CD8-positive, alpha-beta memory T cell (primary cell): ENCODE measurements around the gene ETV6. TPM values are rescaled to one million over a fixed set of nuclear protein-coding genes. Genes with fewer than 3 reads are reported as not detected.

ENCODE experiments used
- CTCF ChIA-PET: fragments of 350-600 bp; sonication (Branson Sonifier 250); formaldehyde crosslinking; loops from one replicate; lab custom pipeline; 2021; ENCODE audit warnings: antibody characterized with exemption; lab: Charles Lee
- POLR2A ChIA-PET: fragments of 350-600 bp; sonication (Branson Sonifier 250); formaldehyde crosslinking; loops from one replicate; lab custom pipeline; 2021; ENCODE audit warnings: antibody characterized with exemption; lab: Charles Lee
- DNase-seq, 5 donors: peaks; one replicate each; pipeline versions ENCODE4 v3.0.0 to v3.0.0-alpha.2; 2020 to 2022; ENCODE audit warnings: mixed read lengths in 1 of 5
- H3K27ac ChIP-seq: one replicate; pipeline ENCODE4 v1.7.0; 2013; ENCODE audit warnings: low read depth, mild to moderate bottlenecking, low read length, moderate library complexity
- H3K27me3 ChIP-seq: 2 replicates; pipeline ENCODE4 v1.7.0; 2013; ENCODE audit warnings: low read length, mild to moderate bottlenecking; ENCODE audit not compliant: insufficient read depth, poor library complexity, severe bottlenecking
- H3K36me3 ChIP-seq: 2 replicates; pipeline ENCODE4 v1.7.0; 2013; ENCODE audit warnings: mild to moderate bottlenecking, low read length, moderate library complexity; ENCODE audit not compliant: insufficient read depth
- H3K4me1 ChIP-seq: 2 replicates; pipeline ENCODE4 v1.7.0; 2013; ENCODE audit warnings: mild to moderate bottlenecking, low read length, moderate library complexity; ENCODE audit not compliant: insufficient read depth
- H3K4me3 ChIP-seq: 2 replicates; pipeline ENCODE4 v1.7.0; 2013; ENCODE audit warnings: mild to moderate bottlenecking, low read length
- H3K9me3 ChIP-seq: 2 replicates; pipeline ENCODE4 v1.7.0; 2013; ENCODE audit warnings: mild to moderate bottlenecking, low read length
- H3K27ac Mint-ChIP-seq, 8 donors: one replicate each; pipeline ENCODE4 v1.8.0; 2020 to 2021; ENCODE audit warnings: mixed read lengths in 8 of 8, mild to moderate bottlenecking in 6 of 8, inconsistent platforms in 3 of 8, moderate library complexity in 3 of 8
- H3K27me3 Mint-ChIP-seq, 2 donors: one replicate each; pipeline ENCODE4 v1.8.0; 2020 to 2021; ENCODE audit warnings: mixed read lengths in 2 of 2, mild to moderate bottlenecking in 1 of 2, moderate library complexity in 1 of 2
- H3K36me3 Mint-ChIP-seq, 3 donors: one replicate each; pipeline ENCODE4 v1.8.0; 2020 to 2021; ENCODE audit warnings: mixed read lengths in 3 of 3, inconsistent platforms in 1 of 3, mild to moderate bottlenecking in 1 of 3
- H3K4me1 Mint-ChIP-seq, 3 donors: one replicate each; pipeline ENCODE4 v1.8.0; 2020 to 2021; ENCODE audit warnings: mixed read lengths in 3 of 3, inconsistent platforms in 1 of 3, mild to moderate bottlenecking in 1 of 3
- H3K4me3 Mint-ChIP-seq, 7 donors: one replicate each; pipeline ENCODE4 v1.8.0; 2020 to 2021; ENCODE audit warnings: mixed read lengths in 7 of 7, mild to moderate bottlenecking in 6 of 7, moderate library complexity in 4 of 7, inconsistent platforms in 2 of 7
- H3K9me3 Mint-ChIP-seq, 5 donors: one replicate each; pipeline ENCODE4 v1.8.0; 2020 to 2022; ENCODE audit warnings: mixed read lengths in 5 of 5, mild to moderate bottlenecking in 3 of 5, moderate library complexity in 2 of 5, inconsistent platforms in 1 of 5
- polyA plus RNA-seq: library from polyadenylated mRNA; unstranded; fragments of 300-500 nt; fragmentation: Illumina TruSeq; gene quantifications from one replicate; pipeline ENCODE4 v1.2.3, GENCODE V29; 2021
- total RNA-seq, 2 experiments: library from RNA; stranded (reverse); gene quantifications; one replicate each; pipeline ENCODE4 v1.2.3, GENCODE V29; 2021

Gene ETV6
- total and polyA plus RNA-seq, 3 experiments from 2014 or later = 6.0 to 51.5 (median 49.3) TPM

DNA sequence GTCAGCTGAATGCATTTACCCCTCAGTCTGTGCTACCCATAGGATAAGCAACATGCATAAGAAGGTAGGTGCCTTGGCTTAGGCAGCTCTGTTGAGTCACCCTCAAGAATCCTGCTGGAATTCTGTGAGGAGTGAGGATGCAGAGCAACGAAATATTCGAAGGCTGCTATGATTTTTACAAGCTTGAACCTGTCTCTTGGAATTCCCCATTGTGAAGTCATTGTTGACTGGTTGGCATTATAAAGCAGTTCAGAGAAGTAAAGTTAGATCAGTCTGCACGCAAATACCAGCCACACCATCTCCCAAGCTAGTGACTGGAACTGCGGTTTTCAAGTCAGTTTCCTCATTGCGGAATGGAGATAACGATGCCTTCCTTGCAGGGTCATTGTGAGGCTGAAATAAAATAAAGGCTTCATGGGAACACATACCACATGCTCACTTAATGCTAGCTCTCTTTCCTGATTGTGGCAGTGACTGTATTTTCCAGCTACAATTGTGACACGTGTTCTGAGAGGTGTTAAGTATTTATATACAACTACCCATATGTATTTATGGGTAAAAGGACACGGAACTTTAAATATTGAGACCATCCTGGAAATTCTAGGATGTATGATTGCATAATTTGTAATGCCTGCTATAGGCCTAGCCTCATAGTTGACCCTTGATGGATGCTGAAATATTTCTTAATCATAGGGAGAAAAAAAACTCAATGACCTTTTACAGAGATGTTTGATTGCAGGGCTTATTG, 96.7 kb downstream of the ETV6 start:
- POLR2A ChIA-PET = no interaction called here
- H3K4me1 Mint-ChIP-seq = peaks cover 8 to 30% (median 24%) of the 10 kb centered on the region in 3 donors

DNA sequence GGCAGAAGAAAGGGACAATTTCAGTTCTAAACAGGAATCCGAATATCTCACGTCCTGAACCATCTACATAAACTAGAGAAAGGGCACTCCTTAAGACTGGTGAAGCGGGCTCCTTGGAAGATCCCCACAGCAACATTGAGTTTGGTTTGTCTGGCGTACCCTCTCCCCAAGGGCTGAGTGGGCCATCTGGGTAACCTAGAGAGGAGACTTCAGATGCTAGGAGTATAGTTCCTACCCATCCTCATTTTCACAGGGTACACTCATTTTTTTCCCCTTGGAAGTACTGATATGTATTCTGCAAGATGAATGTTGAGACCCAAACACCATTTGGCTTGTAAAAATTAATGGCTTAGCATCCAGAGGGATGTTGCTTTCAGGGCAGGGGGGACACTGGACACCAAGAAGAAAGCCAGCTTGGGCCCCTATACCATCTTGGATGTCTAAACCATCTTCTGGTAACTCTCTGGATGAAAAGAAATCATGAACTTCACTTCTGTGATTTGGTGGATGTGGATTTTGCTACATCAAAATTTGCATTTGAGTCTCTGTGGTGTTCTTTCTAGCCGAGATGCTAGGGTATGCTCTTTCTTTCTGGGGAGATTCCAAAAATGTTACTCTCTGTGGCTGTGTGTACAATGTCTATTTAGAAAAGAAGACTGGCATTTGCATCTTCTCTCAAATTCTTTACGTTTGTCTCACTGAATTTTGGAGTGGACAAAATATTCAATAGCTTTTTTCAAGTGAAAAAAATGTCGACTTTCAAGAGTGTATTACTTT, 97.7 kb downstream of the ETV6 start:
- no peak overlapping the region for H3K4me3 Mint-ChIP-seq
- CTCF ChIA-PET = no interaction called here
- Histone ChIP-seq H3K4me3 (no peak overlapping the region), H3K4me1 (no peaks in the 10 kb centered on the region), H3K36me3 (no peaks in the 10 kb centered on the region), H3K9me3 (no peaks in the 10 kb centered on the region), H3K27me3 (no peaks in the 10 kb centered on the region), H3K27ac (no peak overlapping the region)
- peaks cover 3 to 25% (median 19%) of the 10 kb centered on the region in 3 donors for H3K4me1 Mint-ChIP-seq
- no peaks in the 10 kb centered on the region for H3K9me3 Mint-ChIP-seq
- H3K36me3 Mint-ChIP-seq = peaks cover 0 to 14% (median 11%) of the 10 kb centered on the region in 3 donors
- no peaks in the 10 kb centered on the region for H3K27me3 Mint-ChIP-seq
- POLR2A ChIA-PET = no interaction called here
- no peak overlapping the region for H3K27ac Mint-ChIP-seq
- DNase-seq = no peak

More for the DNA sequence above, 96.7 kb downstream of the ETV6 start:
- no peak overlapping the region for H3K27ac ChIP-seq
- no peak overlapping the region for H3K4me3 ChIP-seq
- H3K27me3 Mint-ChIP-seq = no peaks in the 10 kb centered on the region
- DNase-seq = no peak
- no peak overlapping the region for H3K4me3 Mint-ChIP-seq
- no peaks in the 10 kb centered on the region for H3K9me3 Mint-ChIP-seq
- H3K36me3 Mint-ChIP-seq = peaks cover 0 to 9% (median 3%) of the 10 kb centered on the region in 3 donors
- no peaks in the 10 kb centered on the region for H3K9me3 ChIP-seq
- H3K27ac Mint-ChIP-seq = no peak overlapping the region
- CTCF ChIA-PET = no interaction called here
- no peaks in the 10 kb centered on the region for H3K27me3 ChIP-seq
- no peaks in the 10 kb centered on the region for H3K36me3 ChIP-seq
- H3K4me1 ChIP-seq = no peaks in the 10 kb centered on the region

DNA sequence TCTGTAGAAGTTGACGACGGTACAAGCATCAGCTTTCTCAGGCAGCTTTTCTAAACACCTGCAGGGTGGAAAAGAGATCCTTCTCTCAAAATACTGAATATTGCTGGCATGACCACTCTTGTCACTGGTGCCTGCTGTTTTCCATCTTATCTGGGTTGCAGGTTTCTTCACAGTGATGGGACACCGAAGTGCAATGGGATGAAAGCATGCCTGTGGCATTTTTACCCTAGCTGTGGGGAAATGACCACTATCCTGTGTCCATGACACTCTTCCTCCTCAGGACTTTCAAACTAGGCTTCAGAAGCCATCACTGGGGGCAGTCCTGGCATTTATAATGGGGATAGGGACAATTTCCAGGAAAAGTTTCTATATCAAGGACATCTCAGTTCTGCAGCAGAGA, 98.5 kb downstream of the ETV6 start:
- CTCF ChIA-PET = no interaction called here
- H3K36me3 Mint-ChIP-seq = peaks cover 0 to 18% (median 15%) of the 10 kb centered on the region in 3 donors

DNA sequence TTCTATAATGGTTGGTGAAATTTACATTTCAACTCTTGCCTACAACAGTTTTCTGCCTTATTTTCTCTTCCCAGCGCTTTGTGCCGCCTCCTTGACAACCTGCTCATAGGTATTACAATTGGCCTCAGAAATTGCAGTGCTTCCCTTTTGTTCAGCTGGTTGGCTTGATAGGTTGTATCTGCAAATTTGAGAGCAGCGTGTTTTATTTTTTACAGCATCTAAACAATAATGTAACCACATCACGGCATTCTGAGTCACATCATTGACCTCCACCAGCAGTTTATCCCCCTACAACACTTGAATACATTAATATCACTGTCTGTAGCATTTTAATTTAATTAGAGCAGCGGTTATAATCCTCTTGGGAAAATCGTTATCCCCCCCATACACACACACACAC, 99.4 kb downstream of the ETV6 start:
- H3K27ac ChIP-seq = no peak overlapping the region
- Mint-ChIP-seq H3K4me1 (peaks cover 1 to 20% (median 19%) of the 10 kb centered on the region in 3 donors), H3K27ac (no peak overlapping the region), H3K36me3 (peaks cover 0 to 24% (median 19%) of the 10 kb centered on the region in 3 donors), H3K4me3 (no peak overlapping the region), H3K27me3 (no peaks in the 10 kb centered on the region), H3K9me3 (no peaks in the 10 kb centered on the region)
- no peaks in the 10 kb centered on the region for H3K27me3 ChIP-seq
- ChIA-PET POLR2A (no interaction called here), CTCF (no interaction called here)
- H3K4me1 ChIP-seq = no peaks in the 10 kb centered on the region
- H3K4me3 ChIP-seq = no peak overlapping the region
- H3K9me3 ChIP-seq = no peaks in the 10 kb centered on the region
- no peak for DNase-seq
- H3K36me3 ChIP-seq = no peaks in the 10 kb centered on the region

More for the DNA sequence above, 98.5 kb downstream of the ETV6 start:
- Mint-ChIP-seq H3K27me3 (no peaks in the 10 kb centered on the region), H3K4me3 (no peak overlapping the region), H3K4me1 (peaks cover 3 to 25% (median 19%) of the 10 kb centered on the region in 3 donors), H3K27ac (peak overlapping the region in 1 of 8 donors; percentile 27), H3K9me3 (no peaks in the 10 kb centered on the region)
- no peak for DNase-seq
- Histone ChIP-seq H3K4me1 (no peaks in the 10 kb centered on the region), H3K27ac (no peak overlapping the region), H3K4me3 (no peak overlapping the region), H3K36me3 (no peaks in the 10 kb centered on the region), H3K27me3 (no peaks in the 10 kb centered on the region), H3K9me3 (no peaks in the 10 kb centered on the region)
- POLR2A ChIA-PET = no interaction called here

DNA sequence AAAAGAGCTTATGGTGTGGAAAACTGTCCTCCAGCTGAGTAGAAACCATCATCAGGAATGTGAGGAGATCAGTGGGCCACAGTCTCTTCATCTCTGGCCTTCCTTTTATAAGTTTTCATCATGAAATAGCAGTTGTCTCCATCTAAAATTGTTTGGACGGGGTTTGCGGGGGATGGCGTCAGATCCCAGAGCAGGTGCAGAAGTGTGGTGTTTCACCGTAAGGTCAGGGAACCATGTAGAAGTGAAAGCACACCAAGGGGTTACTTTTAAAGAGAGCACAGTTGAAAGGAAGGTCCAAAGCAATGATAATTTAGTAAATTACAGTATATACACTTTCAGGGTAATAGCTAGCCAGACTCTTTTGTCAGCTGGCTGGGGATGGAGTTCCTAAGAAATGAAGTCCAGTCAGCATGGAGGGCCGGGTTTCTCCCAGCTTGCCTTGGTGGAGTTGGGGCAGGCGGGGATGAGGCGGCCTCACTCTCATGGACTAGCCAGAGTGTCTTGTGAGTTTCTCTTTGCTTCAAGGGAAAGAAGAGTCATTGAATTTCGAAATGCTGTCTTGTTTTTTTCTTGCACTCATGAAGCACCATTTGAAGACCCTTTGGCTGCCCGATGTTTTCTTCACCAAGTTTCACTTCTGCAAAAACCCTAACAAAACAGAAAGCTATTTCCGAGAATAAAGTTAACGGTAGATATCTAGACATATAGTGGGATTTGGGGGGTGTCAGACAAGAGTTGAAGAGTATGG, 100.6 kb downstream of the ETV6 start:
- H3K27ac Mint-ChIP-seq = no peak overlapping the region

DNA sequence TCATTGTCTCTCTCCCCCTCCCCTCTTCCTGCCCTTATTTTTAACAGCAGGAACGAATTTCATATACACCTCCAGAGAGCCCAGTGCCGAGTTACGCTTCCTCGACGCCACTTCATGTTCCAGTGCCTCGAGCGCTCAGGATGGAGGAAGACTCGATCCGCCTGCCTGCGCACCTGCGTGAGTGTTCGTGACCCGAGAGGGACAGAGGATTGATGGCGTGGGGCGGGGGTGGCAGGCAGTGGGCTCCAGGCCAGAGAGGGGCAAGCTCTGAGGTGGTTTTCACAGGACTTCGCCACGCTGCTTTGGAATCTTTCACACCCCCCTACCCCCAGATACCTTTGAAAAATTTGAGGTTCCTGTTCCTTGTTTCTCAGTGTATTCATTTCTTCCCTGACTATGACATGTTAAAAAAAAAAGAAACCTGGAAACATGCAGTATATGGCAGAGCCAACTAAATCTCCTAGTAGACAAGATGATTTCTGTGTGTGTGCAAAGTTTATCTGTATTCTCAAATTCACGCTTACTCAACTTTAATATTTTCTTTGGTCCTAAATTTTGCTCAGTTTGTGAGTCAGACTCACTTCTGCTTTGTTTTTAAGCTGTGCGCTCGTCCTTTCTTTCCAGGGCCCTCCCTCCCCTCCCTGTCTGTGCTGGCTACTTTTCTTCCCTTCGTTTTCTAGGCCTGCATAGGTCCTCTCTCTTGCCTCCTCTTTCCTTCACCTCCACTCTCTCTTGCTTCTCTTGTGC, 103.1 kb downstream of the ETV6 start:
- H3K9me3 Mint-ChIP-seq = no peaks in the 10 kb centered on the region
- no peaks in the 10 kb centered on the region for H3K9me3 ChIP-seq
- peaks cover 1 to 14% (median 4%) of the 10 kb centered on the region in 3 donors for H3K4me1 Mint-ChIP-seq
- no peak overlapping the region for H3K4me3 Mint-ChIP-seq
- H3K4me3 ChIP-seq = no peak overlapping the region
- H3K27me3 ChIP-seq = no peaks in the 10 kb centered on the region
- H3K27ac ChIP-seq = no peak overlapping the region
- H3K36me3 Mint-ChIP-seq = peaks cover 0 to 49% (median 30%) of the 10 kb centered on the region in 3 donors
- no peaks in the 10 kb centered on the region for H3K27me3 Mint-ChIP-seq
- DNase-seq = no peak
- ChIA-PET POLR2A (no interaction called here), CTCF (interaction anchor here (1.0 to 1.5 kb wide), 2 partner anchors 8 to 281 kb away, joined by 4 read pairs; no protein-coding TSS in a partner anchor)
- H3K36me3 ChIP-seq = no peaks in the 10 kb centered on the region
- H3K27ac Mint-ChIP-seq = no peak overlapping the region
- no peaks in the 10 kb centered on the region for H3K4me1 ChIP-seq

More for the DNA sequence above, 100.6 kb downstream of the ETV6 start:
- Mint-ChIP-seq H3K36me3 (peaks cover 0 to 35% (median 25%) of the 10 kb centered on the region in 3 donors), H3K27me3 (no peaks in the 10 kb centered on the region), H3K4me1 (peaks cover 1 to 19% (median 15%) of the 10 kb centered on the region in 3 donors), H3K9me3 (no peaks in the 10 kb centered on the region), H3K4me3 (no peak overlapping the region)
- Histone ChIP-seq H3K27ac (no peak overlapping the region), H3K4me1 (no peaks in the 10 kb centered on the region), H3K27me3 (no peaks in the 10 kb centered on the region), H3K36me3 (no peaks in the 10 kb centered on the region), H3K9me3 (no peaks in the 10 kb centered on the region), H3K4me3 (no peak overlapping the region)
- ChIA-PET CTCF (no interaction called here), POLR2A (no interaction called here)
- no peak for DNase-seq

DNA sequence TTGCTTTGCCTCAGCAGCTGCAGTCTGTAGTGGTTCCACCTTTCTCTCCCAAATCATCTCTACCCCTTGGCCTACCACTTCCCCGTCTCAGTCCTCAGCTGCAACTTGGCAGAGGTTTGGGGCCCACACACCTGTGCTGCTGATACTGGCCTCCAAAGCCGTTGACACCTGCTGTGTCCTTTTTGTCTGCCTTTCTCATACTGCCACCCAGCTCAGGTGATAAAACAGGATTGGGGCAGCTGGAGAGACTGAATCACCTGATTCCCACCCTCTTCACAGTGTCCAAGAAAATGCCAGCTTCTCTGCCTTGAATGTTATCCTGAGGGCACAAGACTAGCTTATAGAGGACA, 103.7 kb downstream of the ETV6 start:
- Mint-ChIP-seq H3K36me3 (peaks cover 0 to 52% (median 30%) of the 10 kb centered on the region in 3 donors), H3K4me1 (peaks cover 1 to 13% (median 3%) of the 10 kb centered on the region in 3 donors), H3K27me3 (no peaks in the 10 kb centered on the region), H3K27ac (no peak overlapping the region), H3K9me3 (no peaks in the 10 kb centered on the region), H3K4me3 (no peak overlapping the region)
- Histone ChIP-seq H3K36me3 (no peaks in the 10 kb centered on the region), H3K4me3 (no peak overlapping the region), H3K4me1 (no peaks in the 10 kb centered on the region), H3K27me3 (no peaks in the 10 kb centered on the region), H3K27ac (no peak overlapping the region), H3K9me3 (no peaks in the 10 kb centered on the region)
- CTCF ChIA-PET = interaction anchor here (1.0 kb wide), 1 partner anchor 9 kb away, joined by 4 read pairs; no protein-coding TSS in a partner anchor
- no peak for DNase-seq
- POLR2A ChIA-PET = no interaction called here
